HEK293 (cell line): ENCODE measurements around the gene LIMA1.

Experiments used
- BCL11B ChIP-seq: fragments of 450-650 bp; formaldehyde crosslinking; IDR thresholded peaks from 2 replicates; pipeline ENCODE4 v1.5.1; 2016; ENCODE audit warnings: low read depth, missing biosample characterization, missing genetic modification characterization
- FEZF1 ChIP-seq: fragments of 450-650 bp; formaldehyde crosslinking; IDR thresholded peaks from 2 replicates; pipeline ENCODE4 v1.5.1; 2016; ENCODE audit warnings: missing biosample characterization, missing genetic modification characterization
- GLI2 ChIP-seq: fragments of 450-650 bp; formaldehyde crosslinking; IDR thresholded peaks from 2 replicates; pipeline ENCODE4; 2017; ENCODE audit warnings: missing biosample characterization, missing genetic modification characterization, low read depth, borderline replicate concordance
- HOXA7 ChIP-seq: sonication (generic); formaldehyde crosslinking; IDR thresholded peaks from 2 replicates; pipeline ENCODE4 v1.8.1; 2022; ENCODE audit warnings: missing genetic modification reagents, borderline replicate concordance
- IKZF3 ChIP-seq: fragments of 450-650 bp; IDR thresholded peaks from 2 replicates; pipeline ENCODE4 v1.5.0; 2018; ENCODE audit warnings: missing biosample characterization, mild to moderate bottlenecking, missing genetic modification characterization, moderate library complexity
- PATZ1 ChIP-seq: fragments of 450-650 bp; formaldehyde crosslinking; IDR thresholded peaks from 2 replicates; pipeline ENCODE4 v1.5.1; 2016; ENCODE audit warnings: missing biosample characterization, missing genetic modification characterization
- PRDM2 ChIP-seq: fragments of 450-650 bp; formaldehyde crosslinking; IDR thresholded peaks from 2 replicates; pipeline ENCODE4 v1.5.1; 2016; ENCODE audit warnings: missing biosample characterization, missing genetic modification characterization, borderline replicate concordance
- REPIN1 ChIP-seq: fragments of 450-650 bp; formaldehyde crosslinking; IDR thresholded peaks from 2 replicates; pipeline ENCODE4 v1.5.1; 2017; ENCODE audit warnings: missing biosample characterization, missing genetic modification characterization, low read depth
- SP2 ChIP-seq: fragments of 450-650 bp; formaldehyde crosslinking; IDR thresholded peaks from 2 replicates; pipeline ENCODE4 v1.5.1; 2016; ENCODE audit warnings: missing biosample characterization, missing genetic modification characterization
- SP3 ChIP-seq: fragments of 450-650 bp; formaldehyde crosslinking; IDR thresholded peaks from 2 replicates; pipeline ENCODE4 v1.5.1; 2016; ENCODE audit warnings: missing biosample characterization, missing genetic modification characterization
- SP7 ChIP-seq: fragments of 450-650 bp; formaldehyde crosslinking; IDR thresholded peaks from 2 replicates; pipeline ENCODE4 v1.5.1; 2016; ENCODE audit warnings: missing biosample characterization, missing genetic modification characterization
- WT1 ChIP-seq: fragments of 450-650 bp; formaldehyde crosslinking; IDR thresholded peaks from 2 replicates; pipeline ENCODE4 v1.5.1; 2016; ENCODE audit warnings: missing biosample characterization, missing genetic modification characterization
- YY2 ChIP-seq: fragments of 450-650 bp; formaldehyde crosslinking; IDR thresholded peaks from 2 replicates; pipeline ENCODE4 v1.5.1; 2016; ENCODE audit warnings: missing biosample characterization, missing genetic modification characterization
- ZNF184 ChIP-seq: fragments of 450-650 bp; IDR thresholded peaks from 2 replicates; pipeline ENCODE4 v1.5.1; 2018; ENCODE audit warnings: missing biosample characterization, mild to moderate bottlenecking, missing genetic modification characterization
- ZNF19 ChIP-seq: fragments of 450-650 bp; formaldehyde crosslinking; IDR thresholded peaks from 2 replicates; pipeline ENCODE4; 2016; ENCODE audit warnings: missing biosample characterization, missing genetic modification characterization, low read depth
- ZNF202 ChIP-seq: fragments of 450-650 bp; formaldehyde crosslinking; IDR thresholded peaks from 2 replicates; pipeline ENCODE4 v1.5.1; 2016; ENCODE audit warnings: missing biosample characterization, missing genetic modification characterization, borderline replicate concordance
- ZNF214 ChIP-seq: fragments of 450-650 bp; formaldehyde crosslinking; IDR thresholded peaks from 2 replicates; pipeline ENCODE4 v1.5.1; 2017; ENCODE audit warnings: missing biosample characterization, mild to moderate bottlenecking, missing genetic modification characterization, borderline replicate concordance
- ZNF292 ChIP-seq: fragments of 450-650 bp; formaldehyde crosslinking; IDR thresholded peaks from 2 replicates; pipeline ENCODE4 v1.5.1; 2016; ENCODE audit warnings: low read depth, missing biosample characterization, missing genetic modification characterization, borderline replicate concordance
- ZNF311 ChIP-seq: fragments of 450-650 bp; formaldehyde crosslinking; IDR thresholded peaks from 2 replicates; pipeline ENCODE4 v1.5.1; 2017; ENCODE audit warnings: missing biosample characterization, missing genetic modification characterization, borderline replicate concordance
- ZNF391 ChIP-seq: fragments of 450-650 bp; formaldehyde crosslinking; IDR thresholded peaks from 2 replicates; pipeline ENCODE4 v1.5.1; 2016; ENCODE audit warnings: low read depth, missing biosample characterization, missing genetic modification characterization, borderline replicate concordance
- ZNF521 ChIP-seq: fragments of 450-650 bp; formaldehyde crosslinking; IDR thresholded peaks from 2 replicates; pipeline ENCODE4 v1.5.1; 2017; ENCODE audit warnings: missing biosample characterization, mild to moderate bottlenecking, missing genetic modification characterization
- ZNF544 ChIP-seq: fragments of 450-650 bp; formaldehyde crosslinking; IDR thresholded peaks from 2 replicates; pipeline ENCODE4 v1.5.0; 2017; ENCODE audit warnings: missing biosample characterization, missing genetic modification characterization
- ZNF558 ChIP-seq: fragments of 450-650 bp; formaldehyde crosslinking; IDR thresholded peaks from 2 replicates; pipeline ENCODE4 v1.5.1; 2016; ENCODE audit warnings: missing biosample characterization, missing genetic modification characterization
- ZNF560 ChIP-seq: fragments of 450-650 bp; formaldehyde crosslinking; IDR thresholded peaks from 2 replicates; pipeline ENCODE4 v1.5.1; 2017; ENCODE audit warnings: missing biosample characterization, missing genetic modification characterization, borderline replicate concordance
- ZNF580 ChIP-seq: fragments of 450-650 bp; formaldehyde crosslinking; IDR thresholded peaks from 2 replicates; pipeline ENCODE4 v1.5.1; 2016; ENCODE audit warnings: missing biosample characterization, missing genetic modification characterization
- ZNF596 ChIP-seq: fragments of 450-650 bp; IDR thresholded peaks from 2 replicates; pipeline ENCODE4 v1.5.0; 2018; ENCODE audit warnings: missing biosample characterization, mild to moderate bottlenecking, missing genetic modification characterization, moderate library complexity
- ZNF629 ChIP-seq: fragments of 450-650 bp; formaldehyde crosslinking; IDR thresholded peaks from 2 replicates; pipeline ENCODE4 v1.5.1; 2017; ENCODE audit warnings: missing biosample characterization, missing genetic modification characterization
- ZNF645 ChIP-seq: fragments of 450-650 bp; formaldehyde crosslinking; IDR thresholded peaks from 2 replicates; pipeline ENCODE4; 2016; ENCODE audit warnings: missing biosample characterization, missing genetic modification characterization
- ZNF768 ChIP-seq: fragments of 450-650 bp; formaldehyde crosslinking; IDR thresholded peaks from 2 replicates; pipeline ENCODE4 v1.5.1; 2018; ENCODE audit warnings: missing biosample characterization, mild to moderate bottlenecking, missing genetic modification characterization
- ZSCAN4 ChIP-seq: fragments of 450-650 bp; formaldehyde crosslinking; IDR thresholded peaks from 2 replicates; pipeline ENCODE4 v1.5.1; 2017; ENCODE audit warnings: missing biosample characterization, missing genetic modification characterization

Gene LIMA1

GRCh38 chr12:50167049-50167828 lies 116.1 kb downstream of the LIMA1 start, which contains the start of gene CERS5 (continued):
- no peak for TF ChIP-seq ZNF768 (tag by site-specific recombination)
- TF ChIP-seq BCL11B: no peak; the same call in 1 of the 2 replicates
- TF ChIP-seq ZNF202 (tag by site-specific recombination): no peak
- no peak for TF ChIP-seq ZNF560 (tag by site-specific recombination)
- TF ChIP-seq SP2 (tag by site-specific recombination): peak; percentile 99
- TF ChIP-seq ZNF19 (tag by site-specific recombination): no peak
- TF ChIP-seq SP3 (tag by site-specific recombination): peak; percentile 98
- peak; percentile 73 for TF ChIP-seq SP7 (tag by site-specific recombination)
- no peak for TF ChIP-seq REPIN1 (tag by site-specific recombination)
- 0 out of 2 replicates have a peak, but pooled peaks have one; percentile 35 for TF ChIP-seq ZNF596 (tag by site-specific recombination)
- no peak for TF ChIP-seq PRDM2 (tag by site-specific recombination)
- TF ChIP-seq ZNF391 (tag by site-specific recombination): 0 out of 2 replicates have a peak, but pooled peaks have one; percentile 54
- no peak for TF ChIP-seq GLI2
- peak; percentile 84 for TF ChIP-seq YY2 (tag by site-specific recombination)
- TF ChIP-seq ZNF184 (tag by site-specific recombination): no peak
- no peak for TF ChIP-seq ZNF292 (tag by site-specific recombination)
- no peak for TF ChIP-seq ZNF521
- peak; percentile 60; the same call in 1 of the 2 replicates for TF ChIP-seq WT1
- TF ChIP-seq ZSCAN4: no peak
- TF ChIP-seq ZNF629 (tag by site-specific recombination): 0 out of 2 replicates have a peak, but pooled peaks have one; percentile 4
- TF ChIP-seq PATZ1 (tag by site-specific recombination): peak; percentile 97
- TF ChIP-seq ZNF214 (tag by site-specific recombination): no peak
- peak; percentile 42; the same call in 1 of the 2 replicates for TF ChIP-seq IKZF3
- TF ChIP-seq HOXA7: no peak
- no peak for TF ChIP-seq ZNF645 (tag by site-specific recombination)
- no peak for TF ChIP-seq ZNF558 (tag by site-specific recombination)
- no peak for TF ChIP-seq ZNF544 (tag by site-specific recombination)
- no peak for TF ChIP-seq ZNF580 (tag by site-specific recombination)
- TF ChIP-seq FEZF1 (tag by site-specific recombination): no peak
- no peak for TF ChIP-seq ZNF311 (tag by site-specific recombination)
